GM21526 (cell line): Measurements from ENCODE around the gene ADCY2.

Experiments
- ATAC-seq: cut with Tn5 transposase; IDR thresholded peaks from one replicate; pipeline ENCODE4 v1.9.1; 2021; ENCODE audit warnings: moderate library complexity; ENCODE audit not compliant: unreplicated experiment, low FRiP score

The ADCY2 gene

DNA sequence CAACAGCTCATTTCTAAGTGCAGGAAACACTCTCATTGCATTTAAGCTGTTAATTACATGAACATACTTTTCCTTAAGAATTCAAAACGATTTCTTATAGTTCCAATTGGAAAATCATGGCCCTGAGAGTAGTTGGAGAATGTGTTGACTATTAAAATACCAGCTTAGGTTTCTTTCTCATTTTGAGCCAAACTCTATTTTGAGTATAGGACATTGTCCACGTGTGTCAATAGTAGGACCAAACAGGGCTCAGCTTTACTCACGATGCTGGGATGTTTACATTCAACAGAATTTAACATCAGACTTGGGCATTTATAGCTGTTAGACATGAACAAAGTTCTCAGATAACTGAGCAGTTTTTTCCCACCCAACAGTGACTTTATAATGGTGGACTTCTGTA lies 39.6 kb downstream of the ADCY2 start:
- no peak for ATAC-seq

DNA sequence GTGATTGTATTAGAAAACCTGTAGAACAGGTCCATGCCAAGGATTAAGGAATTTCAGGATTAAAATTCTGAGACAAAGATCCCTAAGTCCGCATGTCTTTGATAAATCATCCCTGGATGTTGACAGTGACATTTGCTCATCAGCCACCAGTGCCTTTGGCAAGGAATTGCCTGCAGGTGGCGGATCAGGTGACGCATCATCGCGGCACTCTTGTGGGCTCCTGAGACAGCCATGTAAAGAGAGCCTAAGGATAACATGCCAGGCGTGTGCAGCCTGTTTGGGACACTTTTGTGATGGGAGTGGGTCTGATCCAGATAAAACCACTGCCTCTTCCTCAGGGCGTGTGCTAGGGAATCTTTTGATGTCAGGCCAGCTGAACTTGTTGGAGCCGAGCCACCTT lies 40.6 kb downstream of the ADCY2 start:
- ATAC-seq: no peak

DNA sequence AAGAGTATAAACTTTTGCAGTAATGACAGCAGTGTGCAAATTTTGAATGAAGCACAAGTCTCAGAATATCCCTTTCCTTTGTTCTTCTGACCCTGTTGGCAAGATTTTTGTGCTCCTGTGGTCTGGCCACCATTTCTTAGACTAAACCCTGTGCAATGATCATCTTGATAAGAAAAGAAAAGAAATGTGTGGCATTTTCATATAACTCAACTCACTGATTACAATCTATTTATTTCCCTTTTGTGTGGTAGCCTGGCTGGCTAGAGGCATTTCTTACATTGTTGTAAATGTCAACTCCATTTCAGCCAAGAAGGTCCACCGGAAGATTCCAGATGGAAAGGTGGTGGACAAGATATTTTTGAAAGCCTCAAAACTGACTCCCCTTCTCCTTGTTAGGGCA lies 41.9 kb downstream of the ADCY2 start:
- ATAC-seq: no peak

GRCh38 chr5:7445068-7445467 lies 49.1 kb downstream of the ADCY2 start:
- ATAC-seq: no peak

DNA sequence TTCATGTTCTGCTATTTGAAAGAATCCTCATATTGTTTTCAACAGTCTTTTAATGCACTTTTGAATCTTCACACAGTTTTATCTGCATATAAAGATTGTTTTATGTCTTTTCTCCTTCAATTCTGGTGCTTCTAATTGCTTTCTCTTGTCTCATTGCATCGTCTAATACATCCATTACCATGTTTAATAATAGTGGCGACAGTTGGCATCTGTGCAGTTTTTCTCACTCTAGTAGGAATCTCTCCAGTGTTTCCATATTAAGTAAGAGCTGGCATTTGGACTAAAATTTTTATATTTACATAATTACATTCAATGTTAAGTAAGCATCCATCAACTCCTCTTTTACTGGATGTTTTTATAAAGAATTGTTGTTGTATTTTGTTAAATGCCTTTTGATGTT lies 49.9 kb downstream of the ADCY2 start:
- ATAC-seq: no peak

- no peak for ATAC-seq
These were observed 51.0 kb downstream of the ADCY2 start for GRCh38 chr5:7446913-7447312.

- no peak for ATAC-seq
These were observed 58.0 kb downstream of the ADCY2 start for GRCh38 chr5:7453947-7454346.

DNA sequence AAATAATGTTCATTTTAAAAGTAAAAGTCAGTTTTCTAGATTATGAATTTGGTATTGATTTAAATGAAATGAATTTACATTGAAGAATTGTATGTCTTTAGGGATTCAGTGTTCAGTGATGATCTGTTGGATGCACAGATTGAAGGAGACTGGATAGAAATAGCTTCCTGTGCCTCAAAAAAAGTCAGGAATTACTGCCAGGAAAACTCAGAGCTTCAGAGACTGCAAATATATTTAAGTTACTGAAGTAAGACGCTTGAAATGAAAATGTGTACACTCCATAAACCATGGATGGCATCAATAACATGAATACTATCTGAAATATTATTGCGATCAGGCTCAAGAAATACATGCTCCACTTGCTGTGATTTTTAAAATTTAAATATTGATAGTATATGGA lies 60.3 kb downstream of the ADCY2 start:
- no peak for ATAC-seq

DNA sequence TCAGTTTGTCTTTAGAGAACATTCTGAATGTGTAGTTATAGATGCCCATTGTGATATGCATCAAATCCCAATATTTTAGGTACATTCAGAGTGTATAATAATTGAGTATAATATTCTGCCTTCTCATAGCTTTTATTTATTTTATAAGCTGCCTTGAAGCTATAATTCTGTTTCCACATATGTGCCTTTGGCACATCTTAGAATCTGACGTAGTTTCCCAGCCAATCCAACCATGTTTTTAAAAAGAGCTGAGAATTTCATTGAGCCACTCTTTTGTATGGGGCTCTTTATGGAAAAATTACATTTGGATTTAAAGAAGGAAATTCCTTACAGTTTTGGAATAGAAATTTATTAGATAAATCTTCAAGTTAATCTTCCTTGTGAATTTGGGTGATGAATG lies 65.4 kb downstream of the ADCY2 start:
- ATAC-seq: no peak

GRCh38 chr5:7462758-7463157 lies 66.8 kb downstream of the ADCY2 start:
- no peak for ATAC-seq

- no peak for ATAC-seq
These were observed 68.2 kb downstream of the ADCY2 start for GRCh38 chr5:7464182-7464581.

DNA sequence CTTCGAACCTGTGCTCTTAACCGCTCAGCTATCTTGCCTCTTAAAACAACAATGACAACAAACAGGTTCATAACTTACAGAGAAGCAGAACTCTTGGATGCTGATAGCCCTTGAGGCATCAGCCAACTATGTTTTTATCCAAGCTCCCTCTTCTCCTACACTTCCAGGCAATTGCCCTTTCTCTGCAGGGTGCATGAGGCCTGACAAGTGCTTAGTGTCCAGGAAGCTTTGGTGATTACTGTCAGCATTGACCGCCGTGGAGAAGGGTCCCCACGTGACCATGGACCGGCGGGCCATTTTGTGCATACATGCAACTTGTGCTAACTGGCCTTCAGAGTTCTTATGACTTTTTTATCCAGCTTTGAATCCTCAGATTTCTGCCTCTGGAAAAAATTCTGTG lies 71.2 kb downstream of the ADCY2 start:
- no peak for ATAC-seq

DNA sequence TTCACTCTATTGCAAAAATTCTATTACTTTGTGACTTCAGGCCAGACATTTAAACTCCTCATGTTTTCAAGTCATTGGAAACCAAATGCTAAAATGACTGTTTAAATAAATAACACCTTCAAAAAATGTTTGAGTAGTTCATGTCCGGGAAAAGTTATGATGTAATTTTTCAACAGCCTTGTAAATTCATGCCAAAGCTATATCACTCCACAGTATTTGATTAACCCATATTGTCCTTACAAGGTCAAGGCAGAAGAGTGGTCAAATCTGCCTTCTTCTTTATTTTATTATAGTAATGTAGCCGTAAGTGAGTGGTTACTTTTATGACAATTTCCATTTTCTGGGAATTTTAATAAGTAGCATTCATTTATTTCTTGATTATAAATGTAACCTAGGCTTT lies 72.8 kb downstream of the ADCY2 start:
- ATAC-seq: no peak

DNA sequence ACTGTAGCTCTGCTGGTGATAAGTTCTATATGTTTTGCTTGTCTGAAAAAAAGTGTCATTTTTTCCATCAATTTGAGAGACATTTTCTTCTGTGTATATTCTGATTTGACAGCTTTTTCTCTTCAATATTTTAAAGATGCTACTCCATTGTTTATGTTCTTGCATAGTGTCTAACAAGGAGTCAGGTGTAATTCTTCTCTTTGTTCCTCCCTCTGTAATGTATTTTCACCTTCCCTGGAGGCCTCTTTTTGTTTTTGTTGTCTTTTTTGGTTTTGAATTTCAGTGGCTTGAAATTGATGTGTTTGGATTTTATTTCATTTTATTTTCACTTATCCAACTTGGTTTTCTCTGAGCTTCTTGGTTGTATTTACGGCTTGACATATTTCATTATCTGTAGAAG lies 75.8 kb downstream of the ADCY2 start:
- ATAC-seq: no peak

- ATAC-seq: no peak
These were observed 77.2 kb downstream of the ADCY2 start for GRCh38 chr5:7473115-7473514.

DNA sequence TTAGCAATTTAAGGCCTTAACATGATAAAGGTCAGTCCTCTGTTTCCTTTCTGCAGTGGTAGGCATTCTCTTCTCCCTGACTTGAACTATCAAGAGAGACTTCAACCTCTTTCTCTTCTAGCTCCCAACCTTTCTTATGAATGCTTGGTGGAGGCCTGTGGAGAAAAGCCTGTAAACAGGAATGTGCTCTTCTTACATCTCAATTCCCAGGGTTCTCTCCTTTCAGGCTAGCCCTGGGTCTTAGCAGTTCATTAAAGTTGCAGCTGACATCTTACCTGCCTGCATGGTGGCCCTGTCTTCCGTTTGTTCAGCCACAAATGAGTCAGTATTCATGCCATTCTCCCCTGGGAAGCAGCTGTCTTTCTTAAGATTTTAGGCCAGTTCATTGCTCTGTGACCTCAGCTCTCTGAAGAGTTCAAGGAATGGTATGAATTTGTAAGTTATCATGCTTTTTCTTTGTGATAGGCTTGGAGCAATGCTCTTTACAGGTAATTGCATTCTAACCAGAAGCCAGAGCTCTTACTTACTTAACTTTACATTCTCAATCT lies 77.8 kb downstream of the ADCY2 start:
- ATAC-seq: no peak

DNA sequence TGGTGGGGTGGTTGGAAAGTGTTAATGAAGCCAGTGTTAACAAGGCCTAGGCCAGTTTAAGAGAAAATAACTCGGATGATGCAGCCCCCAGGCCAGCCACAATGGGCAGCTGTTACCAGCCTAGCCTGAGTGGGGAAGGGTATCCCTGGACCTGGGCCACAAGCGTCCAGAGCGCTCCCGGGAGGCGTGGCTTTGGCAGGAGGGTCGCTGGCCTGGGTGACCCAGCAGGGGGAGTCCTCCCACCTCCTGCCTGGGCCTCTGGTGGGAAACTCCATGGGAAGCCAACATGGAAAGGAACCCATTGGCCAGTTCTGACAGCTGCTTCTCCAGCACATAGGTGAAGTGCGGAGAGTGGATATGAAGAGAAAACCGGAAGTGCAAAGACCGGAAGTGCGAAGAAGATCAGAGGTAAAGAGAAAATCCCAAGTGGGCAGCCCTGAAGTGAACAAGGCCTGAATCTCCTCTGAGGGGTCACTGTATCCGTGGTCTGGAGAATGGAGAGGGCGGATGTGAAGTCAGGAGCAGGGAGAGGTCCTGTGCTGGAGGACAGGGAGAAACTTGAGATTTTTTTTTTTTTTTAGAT lies 79.0 kb downstream of the ADCY2 start:
- ATAC-seq: no peak

- ATAC-seq: no peak
These were observed 82.5 kb downstream of the ADCY2 start for GRCh38 chr5:7478459-7478858.

DNA sequence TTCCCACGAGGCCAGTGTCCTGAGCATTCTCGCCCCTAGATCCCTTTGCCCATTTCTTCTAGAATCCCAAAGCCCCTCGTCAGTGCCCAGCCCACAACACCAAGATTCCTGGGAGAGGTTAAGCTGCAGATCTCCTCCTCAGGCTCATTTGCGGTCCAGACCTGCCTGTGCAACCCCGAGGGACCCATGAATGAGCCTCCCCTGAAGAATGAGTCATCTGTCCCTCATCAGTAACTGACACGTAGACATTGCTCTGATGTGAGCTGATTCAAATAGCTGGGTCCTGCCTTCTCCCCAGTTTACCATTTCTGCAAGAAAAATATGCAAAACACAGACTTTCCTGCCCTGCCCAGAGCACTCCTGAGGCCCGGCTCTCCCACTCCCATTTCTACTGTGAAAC lies 92.8 kb downstream of the ADCY2 start:
- no peak for ATAC-seq

DNA sequence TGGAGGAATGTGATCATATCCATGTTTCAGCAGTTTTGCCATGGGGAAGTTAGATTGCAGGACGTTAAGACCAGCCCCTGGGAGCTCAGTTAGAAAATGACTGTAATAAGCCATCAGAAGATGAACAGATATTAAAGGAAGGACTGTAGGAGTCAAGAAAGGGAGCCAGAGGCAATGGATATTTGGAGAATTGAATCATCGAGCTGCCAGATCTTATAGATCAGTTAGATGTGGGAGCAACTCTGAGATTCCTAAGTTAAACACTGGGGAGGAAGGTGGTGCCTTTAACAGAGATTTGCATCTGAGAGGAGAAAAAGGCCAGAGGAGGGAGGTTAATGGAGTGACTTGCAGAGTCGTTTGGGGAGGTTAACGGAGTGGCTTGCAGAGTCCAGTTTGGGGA lies 96.4 kb downstream of the ADCY2 start:
- no peak for ATAC-seq

- no peak for ATAC-seq
These were observed 97.1 kb downstream of the ADCY2 start for GRCh38 chr5:7493081-7493480.

DNA sequence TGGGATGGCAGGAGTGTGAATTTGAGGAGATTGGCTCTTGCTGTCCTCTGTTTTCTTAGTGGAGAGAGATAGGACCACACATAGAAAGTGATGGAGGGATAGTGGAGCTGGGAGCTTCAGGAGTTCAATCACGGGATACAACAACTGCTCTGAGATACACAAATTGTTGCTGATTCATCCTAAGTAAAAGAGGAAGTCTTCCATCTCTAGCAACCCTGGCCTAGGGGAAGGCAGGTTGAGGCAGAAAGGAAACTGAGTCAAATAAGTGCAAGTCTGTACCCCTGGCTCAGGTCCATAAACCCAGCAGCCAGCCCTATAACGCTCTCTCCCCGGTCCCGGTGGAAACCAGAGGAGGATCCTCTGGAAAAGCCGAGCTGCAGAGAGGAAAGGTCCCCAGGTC lies 97.7 kb downstream of the ADCY2 start:
- no peak for ATAC-seq
